Activated naive CD4-positive, alpha-beta T cell treated with anti-CD3 and anti-CD28 coated beads, Interleukin-2, amount 50 U/mL, for 72 hours (primary cell): ENCODE data around the gene WFDC2. TPM values are rescaled to one million over a fixed set of nuclear protein-coding genes. Genes with fewer than 3 reads are reported as not detected.
A peak's percentile ranks its signal among the peaks of the same experiment; 100 is the strongest.

Experiments
- ATAC-seq, 2 donors: fragments of 150-1000 bp; cut with Tn5 transposase; 2 replicates each; pipeline ENCODE4 v1.10.0; 2021; ENCODE audit warnings: mild to moderate bottlenecking in 2 of 2, moderate library complexity in 2 of 2
- DNase-seq, 2 donors: peaks; one replicate each; pipeline ENCODE4 v3.0.0; 2021 to 2022; ENCODE audit warnings: low spot score in 2 of 2
- H3K27ac Mint-ChIP-seq, 2 donors: one replicate each; pipeline ENCODE4 v1.8.0; 2022; ENCODE audit warnings: mild to moderate bottlenecking in 2 of 2, mixed read lengths in 2 of 2
- H3K36me3 Mint-ChIP-seq, 2 donors: one replicate each; pipeline ENCODE4 v1.8.0; 2022; ENCODE audit warnings: mixed read lengths in 2 of 2
- H3K9me3 Mint-ChIP-seq, 2 donors: one replicate each; pipeline ENCODE4 v1.8.0; 2022; ENCODE audit warnings: mixed read lengths in 2 of 2
- total RNA-seq, 2 donors: library from RNA; stranded (reverse); gene quantifications; one replicate each; pipeline ENCODE4 v1.2.3, GENCODE V29; 2022

WFDC2 gene
- total RNA-seq, 2 donors from 2014 or later: 1.2 to 2.5 TPM

DNA sequence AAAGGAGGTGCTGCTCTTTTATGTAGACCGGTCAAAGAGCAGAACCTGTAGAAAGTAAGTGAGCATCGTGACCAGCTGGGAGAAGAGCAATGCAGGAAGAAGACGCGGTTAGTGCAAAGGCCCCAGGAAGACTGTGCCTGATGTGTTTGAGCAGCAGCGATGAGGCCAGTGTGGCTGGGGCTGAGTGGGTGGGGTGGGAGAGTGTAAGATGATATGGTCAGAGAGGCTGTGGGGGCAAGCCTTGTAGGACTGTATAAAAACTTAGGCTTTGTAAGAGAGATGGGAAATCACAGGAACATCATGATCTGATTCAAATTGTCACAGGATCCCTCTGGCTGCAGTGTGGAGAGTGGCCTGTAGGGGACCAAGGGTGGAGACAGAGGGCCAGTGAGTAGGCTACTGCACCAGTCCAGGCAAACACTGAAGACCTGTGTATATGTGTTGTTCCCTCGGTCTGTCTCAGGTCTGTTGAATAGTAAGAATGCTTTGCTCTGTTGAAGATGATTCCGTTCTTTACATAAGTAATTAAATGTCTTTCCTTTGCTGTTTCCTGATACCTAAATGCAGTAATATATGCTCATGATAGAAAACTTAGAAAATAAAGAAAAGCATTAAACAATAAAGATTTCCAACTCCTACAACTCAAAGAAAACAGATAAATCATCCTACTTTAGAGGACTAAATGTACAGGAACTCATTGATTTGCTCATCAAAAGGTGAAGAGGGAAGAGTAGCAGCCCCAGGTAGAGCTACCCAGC, 23.6 kb upstream of the WFDC2 start:
- peak; percentile 36 to 72 for ATAC-seq

DNA sequence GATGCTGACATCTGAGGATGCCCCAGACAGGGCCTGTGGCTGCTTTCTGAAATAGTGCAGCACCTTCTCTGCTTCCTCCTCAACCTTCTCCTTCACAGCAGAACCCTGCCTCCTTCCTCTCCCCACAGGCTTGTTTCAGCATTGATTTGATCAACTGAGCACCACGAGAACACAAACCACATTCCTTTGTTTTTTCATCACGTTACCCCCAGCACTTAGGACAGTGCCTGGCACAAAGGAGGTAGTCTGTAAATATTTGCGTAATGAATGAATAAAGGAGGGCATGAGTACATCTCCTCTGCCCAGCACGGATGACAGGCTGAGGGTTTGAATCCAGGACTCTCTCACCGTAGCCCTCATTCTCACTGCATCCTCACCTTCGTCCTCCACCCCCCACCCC, 21.3 kb upstream of the WFDC2 start:
- no peak for ATAC-seq
- no peak for DNase-seq
- no peaks in the 10 kb centered on the region for H3K36me3 Mint-ChIP-seq
- H3K9me3 Mint-ChIP-seq: no peaks in the 10 kb centered on the region
- no peak overlapping the region for H3K27ac Mint-ChIP-seq

More for the DNA sequence above, 23.6 kb upstream of the WFDC2 start:
- Mint-ChIP-seq H3K36me3 (no peaks in the 10 kb centered on the region), H3K27ac (no peak overlapping the region), H3K9me3 (no peaks in the 10 kb centered on the region)
- DNase-seq: peak in 1 of 2 donors; percentile 49

DNA sequence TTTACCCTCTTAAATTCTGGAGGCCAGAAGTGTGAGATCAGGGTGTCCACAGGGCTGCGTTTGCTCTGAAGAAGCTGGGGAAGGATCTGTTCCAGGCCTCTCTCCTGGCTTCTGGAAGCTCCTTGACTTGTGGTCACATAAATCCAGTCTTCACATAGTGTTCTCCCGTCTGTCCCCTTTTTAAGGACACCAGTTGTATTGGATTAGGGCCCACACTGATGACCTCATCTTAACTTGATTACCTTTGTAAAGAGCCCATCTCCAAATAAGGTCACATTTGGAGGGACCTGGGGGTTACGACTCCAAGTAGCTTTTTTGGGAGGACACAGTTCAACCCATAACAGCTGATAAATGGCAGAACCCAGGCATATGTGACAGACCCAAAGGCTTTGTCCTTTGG, 20.0 kb upstream of the WFDC2 start:
- no peak overlapping the region for H3K27ac Mint-ChIP-seq
- no peak for DNase-seq
- no peaks in the 10 kb centered on the region for H3K9me3 Mint-ChIP-seq
- no peak for ATAC-seq
- H3K36me3 Mint-ChIP-seq: no peaks in the 10 kb centered on the region

DNA sequence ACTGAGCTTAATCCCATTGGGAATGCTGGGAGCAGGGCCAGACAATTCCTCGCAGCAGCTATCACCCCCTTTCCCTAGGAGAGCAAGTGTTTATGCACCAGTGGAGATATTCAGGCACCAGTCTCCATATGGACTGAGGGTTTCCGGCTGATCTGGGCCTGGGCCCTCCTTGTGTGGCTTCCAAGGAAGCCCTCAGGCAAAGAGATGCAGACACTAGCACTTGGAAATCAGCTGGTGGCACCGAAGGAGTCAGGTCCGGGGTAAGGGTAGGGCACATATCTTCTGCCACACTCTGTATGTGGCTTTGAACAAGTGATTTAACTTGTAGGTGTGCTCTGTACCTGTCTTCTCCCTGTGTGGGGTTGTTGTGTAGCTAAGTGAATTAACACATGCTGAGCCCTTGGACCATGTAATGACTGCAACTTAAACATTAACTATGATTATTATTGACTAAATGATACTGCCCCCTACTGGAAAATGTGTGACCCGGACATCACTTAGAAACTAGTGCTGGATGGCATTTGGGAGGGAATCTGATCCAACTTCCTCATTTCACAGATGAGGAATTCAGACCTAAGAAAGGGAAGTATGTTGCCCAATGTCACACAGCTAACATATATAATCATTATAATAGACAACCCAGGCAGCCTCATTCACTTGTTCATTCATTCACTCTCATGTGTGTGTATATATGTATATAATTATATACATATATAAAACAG, 19.3 kb upstream of the WFDC2 start:
- ATAC-seq (peak; percentile 50 to 61), DNase-seq (peak in 1 of 2 donors; percentile 8)
- no peaks in the 10 kb centered on the region for H3K9me3 Mint-ChIP-seq
- no peaks in the 10 kb centered on the region for H3K36me3 Mint-ChIP-seq
- no peak overlapping the region for H3K27ac Mint-ChIP-seq

DNA sequence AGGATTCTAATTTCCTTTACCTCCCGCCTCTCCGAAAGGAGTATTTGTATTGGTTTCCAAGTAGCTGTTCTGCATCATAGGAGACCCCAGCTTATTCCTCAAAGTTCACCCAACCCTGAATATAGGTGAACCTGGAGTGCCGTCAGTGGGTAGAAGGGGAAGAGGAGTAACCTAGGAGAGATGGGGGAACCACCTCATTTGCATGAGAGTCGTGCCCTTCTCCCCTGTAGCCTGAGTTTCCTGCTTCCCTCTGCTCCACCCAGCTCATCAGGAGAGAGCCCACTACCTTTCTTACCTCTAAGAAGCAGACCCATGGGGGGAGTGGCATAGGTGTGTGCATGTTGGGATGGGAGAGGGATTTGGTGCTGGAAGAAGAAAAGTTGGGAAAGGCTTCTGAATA, 17.3 kb upstream of the WFDC2 start:
- peak in 1 of 2 donors; percentile 46 for ATAC-seq
- Mint-ChIP-seq H3K27ac (no peak overlapping the region), H3K9me3 (no peaks in the 10 kb centered on the region), H3K36me3 (no peaks in the 10 kb centered on the region)
- DNase-seq: no peak

DNA sequence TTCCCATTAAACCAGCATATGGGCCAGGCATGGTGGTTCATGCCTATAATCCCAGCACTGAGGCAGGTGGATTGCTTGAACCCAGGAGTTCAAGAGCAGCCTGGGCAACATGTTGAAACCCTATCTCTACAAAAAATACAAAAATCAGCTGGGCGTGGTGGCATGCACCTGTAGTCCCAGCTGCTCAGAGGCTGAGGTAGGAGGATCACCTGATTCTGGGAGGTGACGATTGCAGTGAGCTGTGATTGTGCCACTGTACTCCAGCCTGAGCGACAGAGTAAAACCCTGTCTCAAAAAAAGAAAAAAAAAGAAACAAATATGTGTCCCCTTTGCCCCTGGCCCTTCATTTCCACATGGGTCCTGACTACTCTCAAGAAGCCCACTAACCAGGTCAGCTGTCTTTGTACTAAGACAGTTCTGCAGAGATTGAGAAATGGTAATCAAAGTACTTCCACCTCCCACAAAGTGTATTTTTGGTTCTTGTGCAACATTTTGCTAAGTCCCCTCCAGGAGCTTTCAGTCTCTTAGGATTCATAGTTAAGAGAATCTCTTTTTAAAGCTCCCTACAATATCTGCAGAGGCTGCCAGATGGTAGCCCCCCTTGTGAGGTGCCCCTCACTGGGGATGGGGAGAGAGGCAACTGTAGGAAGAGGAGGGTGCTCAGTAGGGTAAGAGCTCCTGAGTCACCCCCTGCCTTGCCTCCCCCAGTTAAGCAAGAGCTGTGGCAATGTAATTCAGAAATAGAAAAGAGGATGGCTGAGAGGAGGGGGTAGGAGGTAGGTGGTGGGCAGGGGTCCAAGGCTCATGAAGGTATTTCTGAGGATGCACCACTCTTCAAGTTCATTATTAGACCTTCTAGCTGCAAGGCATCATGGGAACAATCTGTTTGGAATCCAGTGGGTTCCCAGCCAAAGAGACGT, 16.5 kb upstream of the WFDC2 start:
- no peak for ATAC-seq
- H3K9me3 Mint-ChIP-seq: no peaks in the 10 kb centered on the region

DNA sequence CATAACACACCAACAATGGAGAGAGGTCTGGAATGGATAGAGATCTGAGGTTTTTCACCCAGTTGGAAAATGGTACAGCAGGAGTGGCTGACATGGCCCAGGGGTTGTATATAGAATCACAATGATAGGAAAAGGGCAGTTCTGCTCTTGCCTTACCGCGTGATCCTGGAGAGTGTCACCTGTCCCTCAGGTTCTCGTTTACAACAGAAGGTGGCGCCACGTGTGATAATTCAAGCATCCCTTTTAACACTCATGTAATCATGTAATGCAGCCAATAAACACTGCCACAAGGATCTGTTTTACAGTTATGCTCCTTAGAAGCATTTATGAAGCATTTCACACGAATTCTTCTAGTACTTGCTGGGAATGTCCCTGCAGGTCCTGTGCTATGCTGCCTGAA, 12.9 kb upstream of the WFDC2 start:
- H3K27ac Mint-ChIP-seq: no peak overlapping the region
- no peaks in the 10 kb centered on the region for H3K36me3 Mint-ChIP-seq
- peak in 1 of 2 donors; percentile 43 for DNase-seq
- ATAC-seq: peak; percentile 63 to 68
- H3K9me3 Mint-ChIP-seq: no peaks in the 10 kb centered on the region

More for the DNA sequence above, 16.5 kb upstream of the WFDC2 start:
- DNase-seq: no peak
- Mint-ChIP-seq H3K27ac (no peak overlapping the region), H3K36me3 (no peaks in the 10 kb centered on the region)

DNA sequence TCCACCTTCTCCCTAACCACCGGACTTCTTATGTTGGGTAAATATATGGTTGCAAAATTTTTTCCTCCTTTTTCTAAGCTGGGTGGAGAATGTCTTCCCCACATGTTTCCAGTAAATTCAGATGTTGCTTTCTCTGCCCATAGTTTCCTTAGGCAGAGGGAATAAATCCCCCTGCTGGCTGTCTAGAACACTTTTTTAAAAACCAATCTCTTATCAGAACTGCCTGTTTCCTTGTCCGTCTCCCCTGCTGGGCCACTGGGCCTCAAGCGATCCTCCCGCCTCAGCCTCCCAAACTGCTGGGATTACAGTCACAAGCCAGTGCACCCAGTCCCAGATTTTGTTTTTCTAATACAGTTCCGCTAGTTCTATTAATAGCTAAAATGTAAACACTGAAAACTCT, 9.9 kb upstream of the WFDC2 start:
- ATAC-seq: no peak
- no peak overlapping the region for H3K27ac Mint-ChIP-seq
- no peaks in the 10 kb centered on the region for H3K9me3 Mint-ChIP-seq

DNA sequence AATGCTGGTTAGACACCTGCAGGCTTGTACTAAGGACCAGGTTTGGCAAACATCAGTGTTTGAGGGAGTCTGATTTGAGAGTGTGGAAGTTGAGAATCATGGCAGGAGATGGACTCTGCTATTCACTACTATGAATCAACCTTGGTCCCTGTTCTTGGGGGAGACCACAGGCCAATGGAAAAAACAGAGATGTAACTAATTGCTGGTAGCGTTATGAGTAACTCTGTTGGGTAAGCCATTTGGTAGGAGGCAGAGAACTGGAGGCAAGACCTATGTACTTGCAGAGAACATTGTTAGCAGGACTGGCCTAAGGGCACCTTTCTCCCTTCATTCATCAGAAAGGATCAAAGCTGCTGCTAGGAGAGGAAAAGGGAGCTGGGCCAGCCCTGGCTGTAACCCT, 8.3 kb upstream of the WFDC2 start:
- Mint-ChIP-seq H3K36me3 (no peaks in the 10 kb centered on the region), H3K9me3 (no peaks in the 10 kb centered on the region), H3K27ac (no peak overlapping the region)
- ATAC-seq: peak; percentile 48 to 79
- no peak for DNase-seq

More for the DNA sequence above, 9.9 kb upstream of the WFDC2 start:
- H3K36me3 Mint-ChIP-seq: no peaks in the 10 kb centered on the region
- no peak for DNase-seq

DNA sequence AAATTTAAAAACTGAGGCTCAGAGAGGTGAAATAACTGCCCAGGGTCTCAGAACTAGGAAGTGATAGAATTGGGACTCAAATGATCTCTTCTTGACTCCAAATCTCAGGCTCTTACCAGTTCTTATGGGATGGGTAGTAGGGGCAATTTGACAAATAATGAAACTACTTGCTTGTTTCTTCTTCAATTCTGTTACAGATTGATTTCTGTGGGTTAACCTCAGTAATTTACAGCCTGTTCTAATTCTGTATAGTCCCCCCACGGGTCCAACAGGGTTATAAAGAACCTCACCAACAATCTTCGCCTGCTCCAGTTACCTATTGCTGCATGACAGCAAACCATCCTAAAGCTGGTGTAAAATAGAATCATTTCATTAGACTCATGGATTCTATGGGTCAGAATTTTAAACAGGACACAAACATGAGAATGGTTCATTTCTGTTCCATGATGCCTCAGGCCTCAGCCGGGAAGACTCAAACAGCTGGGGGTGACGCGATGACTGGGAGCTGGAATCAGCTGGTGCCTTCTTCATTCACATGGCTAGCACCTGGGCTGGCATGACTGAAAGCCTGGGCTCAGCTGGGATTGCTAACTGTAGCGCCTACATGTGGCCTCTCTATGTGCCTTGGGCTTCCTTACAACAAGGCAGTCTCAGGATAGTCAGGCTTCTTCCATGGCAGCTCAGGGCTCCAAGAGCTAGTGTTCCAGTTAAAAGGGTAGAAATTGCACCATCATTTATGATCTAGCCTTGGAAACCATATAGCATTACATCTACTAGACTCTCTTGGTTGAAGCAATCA, 6.6 kb upstream of the WFDC2 start:
- no peak for ATAC-seq
- no peak for DNase-seq
- H3K9me3 Mint-ChIP-seq: no peaks in the 10 kb centered on the region

DNA sequence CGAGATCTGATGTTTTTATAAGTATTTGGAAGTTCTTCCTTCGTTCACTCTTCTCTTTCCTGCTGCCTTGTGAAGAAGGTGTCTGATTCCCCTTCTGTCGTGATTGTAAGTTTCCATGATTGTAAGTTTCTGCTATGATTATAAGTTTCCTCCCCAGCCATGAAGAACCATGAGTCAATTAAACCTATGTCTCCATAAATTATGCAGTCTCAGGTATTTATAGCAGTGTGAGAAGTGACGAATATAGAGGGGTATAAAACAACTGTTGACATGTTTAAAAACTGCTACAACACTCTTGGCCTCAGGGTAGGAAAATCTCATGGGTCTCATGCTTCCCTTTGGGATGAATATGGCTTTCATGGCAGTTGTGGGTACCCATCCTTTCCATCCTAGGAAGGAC, 5.8 kb upstream of the WFDC2 start:
- H3K27ac Mint-ChIP-seq: no peak overlapping the region
- H3K36me3 Mint-ChIP-seq: no peaks in the 10 kb centered on the region
- DNase-seq: no peak
- peak; percentile 63 to 69 for ATAC-seq
- H3K9me3 Mint-ChIP-seq: no peaks in the 10 kb centered on the region

More for the DNA sequence above, 6.6 kb upstream of the WFDC2 start:
- Mint-ChIP-seq H3K27ac (no peak overlapping the region), H3K36me3 (no peaks in the 10 kb centered on the region)

DNA sequence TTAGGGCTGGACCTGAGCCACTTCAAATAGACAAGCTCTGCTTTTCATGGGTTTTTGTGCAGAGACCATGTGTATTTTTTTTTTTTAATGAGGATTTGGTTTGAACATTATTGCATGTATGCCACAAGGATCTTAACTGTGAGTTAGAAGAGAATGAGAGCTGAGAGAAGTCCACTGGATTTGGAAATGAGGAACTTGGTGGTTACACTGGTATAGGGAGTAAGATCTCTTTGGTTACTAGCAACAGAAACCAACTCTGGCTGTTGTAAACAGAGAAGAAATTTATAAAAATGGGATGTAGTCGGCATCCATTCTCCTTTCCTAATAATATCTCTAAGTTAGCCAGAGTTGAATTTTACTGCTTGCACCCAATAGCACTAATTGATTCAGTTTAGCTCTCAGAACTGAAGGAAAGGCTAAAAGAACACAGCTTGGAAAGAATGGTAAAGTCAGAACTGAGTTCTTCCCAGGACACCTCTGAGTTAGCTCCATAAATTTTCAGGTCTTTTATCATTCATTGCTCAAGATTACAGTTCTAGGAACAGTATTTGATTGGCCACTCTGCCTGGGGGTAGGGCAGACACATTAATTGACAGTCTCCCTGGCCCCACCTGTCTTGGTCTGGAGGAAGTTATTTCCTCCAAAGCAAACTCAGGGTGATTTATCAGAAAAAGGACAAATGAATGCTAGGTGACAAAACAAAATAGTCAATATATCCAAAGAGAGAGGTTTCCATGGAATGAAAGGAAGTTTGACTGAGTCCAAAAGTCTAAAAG, 3.9 kb upstream of the WFDC2 start:
- Mint-ChIP-seq H3K9me3 (no peaks in the 10 kb centered on the region), H3K27ac (no peak overlapping the region), H3K36me3 (no peaks in the 10 kb centered on the region)
- ATAC-seq (no peak), DNase-seq (no peak)

DNA sequence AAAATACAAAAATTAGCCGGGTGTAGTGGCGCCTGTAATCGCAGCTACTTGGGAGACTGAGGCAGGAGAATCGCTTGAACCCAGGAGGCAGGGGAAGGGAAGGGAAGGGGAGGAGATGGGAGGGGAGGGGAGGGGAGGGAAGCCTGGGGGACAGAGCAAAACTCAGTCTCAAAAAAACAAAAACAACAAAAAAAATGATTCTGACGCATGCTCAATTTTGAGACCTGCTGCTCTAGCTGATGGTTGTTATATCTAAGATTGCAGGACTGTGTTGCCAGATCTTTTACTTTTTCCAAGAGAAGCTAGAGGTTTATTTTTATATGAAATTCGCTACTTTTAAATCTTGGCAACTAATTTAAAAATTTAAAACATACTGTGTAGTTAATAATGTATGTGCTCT, 2.4 kb upstream of the WFDC2 start:
- peaks cover 0 to 4% of the 10 kb centered on the region in 2 donors for H3K36me3 Mint-ChIP-seq
- H3K9me3 Mint-ChIP-seq: no peaks in the 10 kb centered on the region
- H3K27ac Mint-ChIP-seq: no peak overlapping the region
- no peak for ATAC-seq
- no peak for DNase-seq

DNA sequence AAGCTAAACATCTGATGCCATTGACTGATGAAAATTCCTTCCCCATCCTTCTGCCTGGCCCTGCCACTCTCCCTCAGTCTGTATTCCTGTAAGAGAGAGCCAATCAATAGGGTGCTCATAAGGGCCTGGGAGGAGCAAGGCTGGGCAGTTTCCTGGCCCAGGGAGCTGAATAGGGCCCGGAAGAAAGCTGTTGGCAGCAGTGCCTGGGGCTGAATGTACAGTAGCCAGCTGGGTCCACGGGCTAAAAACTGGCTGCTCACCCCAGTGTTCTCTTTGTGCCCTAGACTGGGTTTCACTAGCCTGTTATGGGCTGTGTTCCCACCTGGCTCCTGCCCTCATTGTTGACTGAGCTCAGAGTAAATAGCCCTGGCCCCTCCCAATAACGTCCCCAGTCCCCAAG, 1.7 kb upstream of the WFDC2 start:
- Mint-ChIP-seq H3K36me3 (peaks cover 0 to 4% of the 10 kb centered on the region in 2 donors), H3K27ac (no peak overlapping the region), H3K9me3 (no peaks in the 10 kb centered on the region)
- ATAC-seq: no peak
- DNase-seq: no peak

DNA sequence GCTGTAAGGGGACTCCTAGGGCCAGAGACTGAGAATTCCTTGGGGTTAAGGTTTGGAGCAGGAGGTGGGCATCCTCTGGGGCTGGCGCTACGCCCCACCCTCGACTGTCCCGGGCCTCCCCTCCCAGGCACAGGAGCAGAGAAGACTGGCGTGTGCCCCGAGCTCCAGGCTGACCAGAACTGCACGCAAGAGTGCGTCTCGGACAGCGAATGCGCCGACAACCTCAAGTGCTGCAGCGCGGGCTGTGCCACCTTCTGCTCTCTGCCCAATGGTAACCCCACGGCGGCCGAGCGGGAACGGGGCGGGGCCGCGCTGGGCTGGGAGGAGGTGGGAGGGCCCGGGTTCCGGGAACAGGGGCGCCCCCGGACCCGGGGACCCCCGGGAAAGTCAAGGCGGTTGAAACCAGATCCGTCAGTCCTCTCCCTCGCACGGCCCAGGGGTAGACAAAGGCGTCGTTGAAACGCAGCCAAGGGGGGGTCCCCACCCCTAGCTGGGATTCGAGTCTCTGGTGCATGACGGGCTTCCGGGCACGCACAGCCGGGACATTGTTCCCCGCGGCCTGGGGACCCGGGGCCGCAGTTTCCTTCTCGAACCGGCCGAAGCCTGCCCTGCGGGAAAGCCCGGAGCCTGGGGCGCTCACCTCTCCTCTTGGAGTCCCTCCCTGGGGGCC, 844 bp downstream of the WFDC2 start:
- DNase-seq: peak; percentile 32 to 79
- Mint-ChIP-seq H3K36me3 (peaks cover 0 to 4% of the 10 kb centered on the region in 2 donors), H3K27ac (no peak overlapping the region), H3K9me3 (no peaks in the 10 kb centered on the region)
- ATAC-seq: peak; percentile 80 to 88
